ENCODE measurements around the gene HOTAIR. TPM values are rescaled to one million over a fixed set of nuclear protein-coding genes. Genes with fewer than 3 reads are reported as not detected.

HOTAIR gene
- total RNA-seq, 1 donor from 2014 or later, result not detected

DNA sequence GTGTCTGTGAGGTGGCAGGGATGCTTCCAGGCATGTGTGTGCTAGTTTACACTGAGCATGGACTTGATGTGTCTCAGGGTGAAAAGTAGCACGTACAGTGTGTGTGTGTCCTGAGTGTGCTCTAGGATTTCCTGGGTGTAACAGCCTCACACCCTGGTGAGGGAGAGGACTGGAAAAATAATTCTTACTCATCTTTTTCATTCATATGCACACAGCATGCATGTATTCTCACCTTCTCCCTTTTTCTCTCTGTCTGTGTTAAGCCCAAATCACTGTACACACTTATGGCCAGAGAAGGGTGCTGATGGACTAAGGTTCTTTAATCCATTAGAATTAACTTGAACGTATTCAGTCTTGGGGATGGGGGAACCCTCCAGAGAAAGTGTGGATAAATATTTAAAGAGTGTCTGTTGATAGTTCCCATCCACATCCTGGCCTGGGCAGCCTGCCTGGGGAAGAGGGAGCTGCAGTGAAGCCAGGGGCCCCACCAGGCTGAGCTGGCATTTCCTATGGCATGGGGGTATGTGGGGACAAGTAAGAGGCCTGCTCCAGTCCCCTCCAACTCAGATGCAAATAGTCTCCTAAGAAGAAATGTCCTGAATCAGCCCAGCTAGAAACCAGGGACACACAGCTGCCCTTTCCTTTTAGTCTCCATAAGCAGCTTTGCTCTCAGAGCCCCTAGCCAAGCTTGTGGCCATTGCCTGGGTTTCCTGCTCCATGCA, 32.9 kb upstream of the HOTAIR start:
- Mint-ChIP-seq H3K4me3 (no peak overlapping the region), H3K27me3 (peaks cover 73% of the 10 kb centered on the region)
- no peak for ATAC-seq (ENCODE audit: low read depth)

GRCh38 chr12:54006559-54007220, 31.9 kb upstream of the HOTAIR start:
- POLR2A ChIA-PET, result interaction anchor here (1.0 to 1.7 kb wide), 2 partner anchors 182 to 201 kb away, joined by 3 to 7 read pairs; partner anchors contain the start of gene SMUG1
- H3K4me1 Mint-ChIP-seq, result peaks cover 29% of the 10 kb centered on the region
- DNase-seq (no peak), ATAC-seq (ENCODE audit: low read depth) (no peak)
- H3K36me3 Mint-ChIP-seq (ENCODE audit: low read depth), result no peaks in the 10 kb centered on the region
- H3K27ac Mint-ChIP-seq, result no peak overlapping the region
- no peak for TF ChIP-seq CTCF (IDR thresholded peaks at IDR 0.05)
- peak overlapping the region; percentile 78 for H3K4me3 Mint-ChIP-seq
- no peaks in the 10 kb centered on the region for H3K9me3 Mint-ChIP-seq
- intact Hi-C loops (cut with micrococcal nuclease), result loop anchor here (1.0 to 10.0 kb wide), 9 partner anchors 11 to 388 kb away; partner anchors contain the start of genes CISTR and HOXC5
- peaks cover 77% of the 10 kb centered on the region for H3K27me3 Mint-ChIP-seq
- CTCF ChIA-PET, result interaction anchor here (0.9 to 7.4 kb wide), 13 partner anchors 11 to 212 kb away, joined by 3 to 78 read pairs (median 7); partner anchors contain the start of genes HOXC10, HOXC4, HOXC5 and HOXC6

More for the DNA sequence above, 32.9 kb upstream of the HOTAIR start:
- peaks cover 29% of the 10 kb centered on the region for H3K4me1 Mint-ChIP-seq
- DNase-seq, result no peak
- no peak for TF ChIP-seq CTCF (IDR thresholded peaks at IDR 0.05)
- intact Hi-C loops (cut with micrococcal nuclease), result loop anchor here (2.0 to 10.0 kb wide), 5 partner anchors 25 to 387 kb away; partner anchors contain the start of genes CISTR and HOXC5
- ChIA-PET CTCF (interaction anchor here (0.9 to 7.4 kb wide), 5 partner anchors 21 to 199 kb away, joined by 3 to 78 read pairs (median 8); partner anchors contain the start of genes HOXC5, HOXC6 and SMUG1), POLR2A (no interaction called here)
- no peaks in the 10 kb centered on the region for H3K36me3 Mint-ChIP-seq (ENCODE audit: low read depth)
- H3K27ac Mint-ChIP-seq, result no peak overlapping the region
- no peaks in the 10 kb centered on the region for H3K9me3 Mint-ChIP-seq

- DNase-seq (peak; percentile 83), ATAC-seq (ENCODE audit: low read depth) (peak; percentile 89)
- peak overlapping the region; percentile 78 for H3K4me3 Mint-ChIP-seq
- ChIA-PET POLR2A (interaction anchor here (0.6 to 1.7 kb wide), 3 partner anchors 183 to 201 kb away, joined by 3 to 7 read pairs (median 5); partner anchors contain the start of gene SMUG1), CTCF (interaction anchor here (0.6 to 7.4 kb wide), 17 partner anchors 10 to 212 kb away, joined by 3 to 78 read pairs (median 6); partner anchors contain the start of genes HOXC10, HOXC4, HOXC5 and SMUG1)
- peak; percentile 67 for TF ChIP-seq CTCF (IDR thresholded peaks at IDR 0.05)
- intact Hi-C loops (cut with micrococcal nuclease), result loop anchor here (1.0 to 10.0 kb wide), 9 partner anchors 11 to 389 kb away; partner anchors contain the start of genes CISTR and HOXC5
- H3K27me3 Mint-ChIP-seq, result peaks cover 77% of the 10 kb centered on the region
- H3K4me1 Mint-ChIP-seq, result peaks cover 23% of the 10 kb centered on the region
- no peaks in the 10 kb centered on the region for H3K9me3 Mint-ChIP-seq
- H3K36me3 Mint-ChIP-seq (ENCODE audit: low read depth), result no peaks in the 10 kb centered on the region
- H3K27ac Mint-ChIP-seq, result no peak overlapping the region
Measured at GRCh38 chr12:54005853-54006558, 31.3 kb upstream of the HOTAIR start.

- peaks cover 78% of the 10 kb centered on the region for H3K27me3 Mint-ChIP-seq
- no peak overlapping the region for H3K4me3 Mint-ChIP-seq
- no peak for ATAC-seq (ENCODE audit: low read depth)
- H3K36me3 Mint-ChIP-seq (ENCODE audit: low read depth), result no peaks in the 10 kb centered on the region
- H3K4me1 Mint-ChIP-seq, result peaks cover 22% of the 10 kb centered on the region
- TF ChIP-seq CTCF (IDR thresholded peaks at IDR 0.05), result no peak
- H3K27ac Mint-ChIP-seq, result no peak overlapping the region
- DNase-seq, result no peak
- ChIA-PET CTCF (interaction anchor here (0.6 to 7.4 kb wide), 15 partner anchors 10 to 213 kb away, joined by 3 to 78 read pairs (median 6); partner anchors contain the start of genes HOXC10, HOXC4, HOXC5 and SMUG1), POLR2A (interaction anchor here (0.6 to 1.7 kb wide), 3 partner anchors 183 to 202 kb away, joined by 3 to 7 read pairs (median 5); partner anchors contain the start of gene SMUG1)
- no peaks in the 10 kb centered on the region for H3K9me3 Mint-ChIP-seq
- intact Hi-C loops (cut with micrococcal nuclease), result loop anchor here (5.0 to 10.0 kb wide), 4 partner anchors 42 to 389 kb away; partner anchors contain the start of gene CISTR
Measured at GRCh38 chr12:54005531-54005852, 30.7 kb upstream of the HOTAIR start.

All from activated B cell treated with CpG ODN at 0.5 μM for 24 hours (primary cell).